ENCODE results near the gene DIPK1C.
A peak's percentile ranks its signal among the peaks of the same experiment; 100 is the strongest.

The DIPK1C gene

DNA sequence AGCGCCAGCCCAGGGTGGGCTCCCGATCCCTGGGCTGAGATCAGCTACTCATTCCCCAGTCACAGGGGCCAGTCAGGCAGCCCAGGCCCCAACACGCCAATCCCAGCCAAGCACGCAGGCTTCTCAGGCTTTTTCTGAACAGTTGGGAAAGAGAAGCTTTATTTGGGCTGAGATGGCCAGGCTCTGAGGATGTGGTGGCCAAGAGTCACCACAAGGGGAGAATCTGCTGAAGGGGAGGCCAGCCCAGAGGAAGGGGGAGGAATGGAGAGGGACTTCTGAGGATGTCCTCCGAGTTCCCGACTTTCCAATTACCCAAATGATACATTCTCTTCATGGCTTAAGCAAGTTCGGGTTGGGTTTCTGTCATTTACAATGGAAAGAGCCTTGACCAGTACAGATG lies 2.8 kb upstream of the DIPK1C start:
- TF ChIP-seq, protein P1, sequence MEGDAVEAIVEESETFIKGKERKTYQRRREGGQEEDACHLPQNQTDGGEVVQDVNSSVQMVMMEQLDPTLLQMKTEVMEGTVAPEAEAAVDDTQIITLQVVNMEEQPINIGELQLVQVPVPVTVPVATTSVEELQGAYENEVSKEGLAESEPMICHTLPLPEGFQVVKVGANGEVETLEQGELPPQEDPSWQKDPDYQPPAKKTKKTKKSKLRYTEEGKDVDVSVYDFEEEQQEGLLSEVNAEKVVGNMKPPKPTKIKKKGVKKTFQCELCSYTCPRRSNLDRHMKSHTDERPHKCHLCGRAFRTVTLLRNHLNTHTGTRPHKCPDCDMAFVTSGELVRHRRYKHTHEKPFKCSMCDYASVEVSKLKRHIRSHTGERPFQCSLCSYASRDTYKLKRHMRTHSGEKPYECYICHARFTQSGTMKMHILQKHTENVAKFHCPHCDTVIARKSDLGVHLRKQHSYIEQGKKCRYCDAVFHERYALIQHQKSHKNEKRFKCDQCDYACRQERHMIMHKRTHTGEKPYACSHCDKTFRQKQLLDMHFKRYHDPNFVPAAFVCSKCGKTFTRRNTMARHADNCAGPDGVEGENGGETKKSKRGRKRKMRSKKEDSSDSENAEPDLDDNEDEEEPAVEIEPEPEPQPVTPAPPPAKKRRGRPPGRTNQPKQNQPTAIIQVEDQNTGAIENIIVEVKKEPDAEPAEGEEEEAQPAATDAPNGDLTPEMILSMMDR (IDR thresholded peaks at IDR 0.05; ENCODE audit: insufficient read depth, low read depth, low read length, missing control alignments), result peak; percentile 13
- no peak overlapping the region for H3K4me3 ChIP-seq (ENCODE audit: low read length)
- no peak for DNase-seq (ENCODE audit: low read depth)

DNA sequence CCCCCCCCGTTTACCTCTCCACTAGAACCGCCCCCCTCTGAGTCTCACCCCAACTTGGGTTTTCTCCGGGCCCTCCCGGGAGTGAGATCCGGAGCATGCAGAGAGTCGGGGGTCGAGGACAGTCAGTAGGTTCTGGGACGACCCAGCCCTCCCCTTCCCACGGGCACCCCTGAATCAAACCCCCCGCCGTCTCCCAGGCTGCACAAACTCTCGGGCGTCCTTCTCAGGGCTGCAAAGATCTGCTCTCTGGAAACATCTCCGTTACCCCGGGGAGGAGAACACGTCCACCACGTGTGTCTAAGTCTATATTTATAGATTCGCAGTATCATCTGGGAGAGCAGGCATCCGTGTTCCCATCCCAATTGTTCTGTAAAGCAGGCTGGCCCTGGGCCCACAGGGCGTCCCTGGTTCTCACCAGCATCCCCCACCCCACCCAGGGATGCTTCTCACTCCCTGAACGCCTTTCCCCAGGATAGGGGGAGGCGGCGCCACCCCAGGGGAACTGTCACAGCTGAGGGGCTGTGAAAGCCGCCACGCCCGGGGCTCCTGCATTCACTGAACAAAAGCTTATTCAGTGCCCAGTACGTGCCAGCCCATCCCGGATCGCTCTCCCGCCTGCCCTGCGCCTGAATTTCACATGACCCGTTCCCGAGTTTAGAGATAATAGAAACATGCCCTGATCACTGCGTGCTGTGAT lies 765 bp upstream of the DIPK1C start:
- DNase-seq (ENCODE audit: low read depth), result no peak
- H3K4me3 ChIP-seq (ENCODE audit: low read length), result no peak overlapping the region
- TF ChIP-seq, protein P1 (IDR thresholded peaks at IDR 0.05; ENCODE audit: insufficient read depth, low read depth, low read length, missing control alignments), result no peak

DNA sequence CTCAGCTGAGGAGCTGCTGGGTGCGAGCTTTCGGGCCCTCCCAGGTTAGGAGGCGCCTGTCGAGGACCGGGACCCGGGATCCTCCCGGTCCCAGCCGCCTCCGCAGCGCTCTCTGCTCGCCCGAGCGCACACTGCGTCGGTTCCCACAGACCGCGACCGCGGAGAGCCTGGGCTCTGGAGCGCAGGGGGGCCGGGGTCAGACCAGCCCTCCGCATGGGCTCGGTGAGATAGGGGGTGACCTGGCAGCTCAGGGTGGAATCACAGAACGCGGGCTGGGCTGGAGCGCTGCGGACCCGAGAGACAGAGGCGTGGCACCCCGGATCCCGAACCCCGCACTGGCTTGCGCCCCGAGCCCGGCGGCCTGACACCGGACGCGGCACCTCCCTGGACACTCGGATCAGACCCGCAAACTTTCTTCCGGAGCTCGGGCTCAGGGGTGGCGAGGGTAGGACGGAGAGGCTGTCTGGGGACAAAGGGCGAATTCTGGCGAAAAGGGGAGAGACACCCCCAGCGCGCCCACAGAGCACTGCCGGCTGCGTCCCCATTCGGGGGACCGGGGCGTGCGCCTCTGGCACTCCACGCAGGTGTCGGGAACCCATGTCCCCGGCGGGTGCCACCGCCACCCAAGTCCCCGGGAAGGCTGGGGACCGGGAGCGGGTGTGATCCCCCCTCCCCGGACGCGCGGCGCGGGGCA lies 612 bp downstream of the DIPK1C start:
- TF ChIP-seq, protein P1 (IDR thresholded peaks at IDR 0.05; ENCODE audit: insufficient read depth, low read depth, low read length, missing control alignments), result no peak
- DNase-seq (ENCODE audit: low read depth), result no peak
- no peak overlapping the region for H3K4me3 ChIP-seq (ENCODE audit: low read length)

DNA sequence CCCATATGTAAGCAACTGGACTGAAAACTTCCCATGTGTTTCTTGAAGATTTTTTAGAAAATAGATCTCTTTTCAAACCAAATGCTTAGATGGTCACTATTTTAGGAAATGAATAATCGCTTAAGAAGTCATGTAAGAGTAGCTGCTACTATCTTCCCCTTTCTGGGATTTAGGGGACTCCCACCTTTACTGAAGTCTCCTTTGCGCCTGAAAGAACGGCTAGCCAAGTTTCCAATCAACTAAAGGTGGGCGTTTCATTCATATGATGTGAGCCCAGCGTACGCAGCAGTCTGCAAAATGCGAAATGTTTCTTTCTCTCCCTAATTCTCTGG lies 1.1 kb downstream of the DIPK1C start:
- no peak for DNase-seq (ENCODE audit: low read depth)
- no peak overlapping the region for H3K4me3 ChIP-seq (ENCODE audit: low read length)
- TF ChIP-seq, protein P1 (IDR thresholded peaks at IDR 0.05; ENCODE audit: insufficient read depth, low read depth, low read length, missing control alignments), result no peak

DNA sequence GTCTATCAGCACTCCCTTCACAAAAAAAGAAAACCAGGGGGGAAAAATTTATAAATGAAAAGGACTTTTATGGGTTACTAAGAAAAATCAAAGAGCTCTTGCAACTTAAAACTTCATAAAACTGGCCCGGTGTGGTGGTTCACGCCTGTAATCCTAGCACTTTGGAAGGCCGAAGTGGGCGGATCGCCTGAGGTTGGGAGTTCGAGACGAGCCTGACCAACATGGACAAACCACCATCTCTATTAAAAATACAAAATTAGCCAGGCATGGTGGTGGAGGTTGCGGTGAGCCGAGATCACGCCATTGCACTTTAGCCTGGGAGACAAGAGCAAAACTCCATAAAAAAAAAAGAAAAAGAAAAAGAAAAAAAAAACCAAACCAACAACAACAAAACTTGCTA lies 1.7 kb downstream of the DIPK1C start:
- TF ChIP-seq, protein P1 (IDR thresholded peaks at IDR 0.05; ENCODE audit: insufficient read depth, low read depth, low read length, missing control alignments), result no peak
- DNase-seq (ENCODE audit: low read depth), result no peak
- no peak overlapping the region for H3K4me3 ChIP-seq (ENCODE audit: low read length)

DNA sequence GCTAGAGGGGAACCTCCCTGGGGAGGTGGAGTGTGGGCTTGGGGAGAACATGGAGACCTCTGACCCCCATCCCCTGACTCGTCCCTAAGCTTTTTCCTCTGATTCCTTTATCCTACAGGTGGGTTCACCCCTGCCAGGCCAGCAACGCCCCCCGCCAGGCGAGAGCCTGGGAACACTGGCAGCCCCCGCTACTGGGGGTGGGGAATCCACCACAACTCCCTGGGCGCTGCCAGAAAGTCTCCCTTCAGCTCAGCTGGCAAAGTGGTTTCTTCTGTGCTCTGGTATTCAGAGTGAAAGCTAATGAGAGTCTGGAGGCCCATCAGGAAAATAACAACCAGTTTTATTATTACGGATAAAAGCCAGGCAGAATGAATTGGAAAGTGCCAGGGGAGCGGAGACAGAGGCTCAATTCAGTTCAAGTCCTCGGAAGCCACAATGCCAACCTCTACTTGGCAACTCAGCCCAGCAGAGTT lies 2.8 kb downstream of the DIPK1C start:
- no peak overlapping the region for H3K4me3 ChIP-seq (ENCODE audit: low read length)
- TF ChIP-seq, protein P1 (IDR thresholded peaks at IDR 0.05; ENCODE audit: insufficient read depth, low read depth, low read length, missing control alignments), result no peak
- DNase-seq (ENCODE audit: low read depth), result no peak

Data from epithelial cell of esophagus (primary cell).